H1 (cell line): Measurements from ENCODE around the gene USP16. TPM values are rescaled to one million over a fixed set of nuclear protein-coding genes. Genes with fewer than 3 reads are reported as not detected.

Experiments
- CTCF ChIA-PET: fragments of 300-600 bp; sonication (Branson Sonifier 250); formaldehyde crosslinking; loops from one replicate; lab custom pipeline; 2021; ENCODE audit not compliant: partially characterized antibody; lab: Charles Lee
- POLR2A ChIA-PET: fragments of 300-600 bp; sonication (Branson Sonifier 250); formaldehyde crosslinking; loops from one replicate; lab custom pipeline; 2021; ENCODE audit warnings: inconsistent platforms; ENCODE audit not compliant: partially characterized antibody; lab: Charles Lee
- DNase-seq, 2 experiments: peaks; one replicate each; pipeline versions ENCODE4 v3.0.0 to v3.0.0-alpha.2; 2010 to 2022; ENCODE audit warnings: low spot score in 2 of 2, low read depth in 1 of 2, mixed read lengths in 1 of 2
- FAIRE-seq: peaks from 2 replicates; lab custom pipeline; 2011; peaks lifted over from hg19 to GRCh38; lab: Jason Lieb, UNC
- H2AFZ ChIP-seq: 2 replicates; pipeline ENCODE4 v1.8.1; 2012; ENCODE audit warnings: low read length, inconsistent platforms
- H2AK5ac ChIP-seq: 2 replicates; pipeline ENCODE4 v1.6.1; 2013; ENCODE audit warnings: low read depth, low read length
- H2BK120ac ChIP-seq: replicated peaks from 2 replicates; pipeline ENCODE3; 2013; ENCODE audit warnings: low read depth, low read length, inconsistent platforms
- H2BK12ac ChIP-seq: 2 replicates; pipeline ENCODE4 v1.6.1; 2013; ENCODE audit warnings: low read depth, low read length
- H2BK15ac ChIP-seq: 2 replicates; pipeline ENCODE4 v1.6.1; 2013; ENCODE audit warnings: low read length
- H2BK20ac ChIP-seq: 2 replicates; pipeline ENCODE4 v1.6.1; 2013; ENCODE audit warnings: low read length
- H2BK5ac ChIP-seq: 2 replicates; pipeline ENCODE4 v1.6.1; 2013; ENCODE audit warnings: low read depth, low read length
- H3K14ac ChIP-seq: 2 replicates; pipeline ENCODE4 v1.6.1; 2013; ENCODE audit warnings: inconsistent platforms; ENCODE audit not compliant: insufficient read length
- H3K18ac ChIP-seq: 2 replicates; pipeline ENCODE4 v1.6.1; 2013; ENCODE audit warnings: low read length; ENCODE audit errors: extremely low read depth
- H3K23ac ChIP-seq: 2 replicates; pipeline ENCODE4 v1.6.1; 2013; ENCODE audit warnings: inconsistent platforms; ENCODE audit not compliant: insufficient read length
- H3K23me2 ChIP-seq: 2 replicates; pipeline ENCODE4 v1.6.1; 2013; ENCODE audit warnings: low read depth, low read length
- H3K27ac ChIP-seq: 2 replicates; pipeline ENCODE4 v1.6.1; 2011; ENCODE audit warnings: low read depth, low read length, inconsistent platforms
- H3K27me3 ChIP-seq, 4 experiments: replicated peaks in 1 of 4; 1 replicate in 1 of 4; 2 replicates in 3 of 4; pipeline versions ENCODE4 v1.6.1 to v1.8.1; 2011 to 2013; ENCODE audit warnings: low read length in 3 of 4, mild to moderate bottlenecking in 3 of 4, inconsistent platforms in 2 of 4, mixed read lengths in 2 of 4, moderate library complexity in 1 of 4; ENCODE audit not compliant: control insufficient read depth in 3 of 4, insufficient read depth in 3 of 4; ENCODE audit errors: extremely low read depth in 1 of 4
- H3K36me3 ChIP-seq, 4 experiments: 2 replicates each; pipeline versions ENCODE4 v1.6.1 to v1.8.1; 2011 to 2013; ENCODE audit warnings: mild to moderate bottlenecking in 4 of 4, low read length in 3 of 4, moderate library complexity in 2 of 4, control low read depth in 1 of 4, inconsistent platforms in 1 of 4; ENCODE audit not compliant: insufficient read depth in 4 of 4, control insufficient read depth in 2 of 4
- H3K4ac ChIP-seq: replicated peaks from 2 replicates; pipeline ENCODE3; 2013; ENCODE audit warnings: low read length, low read depth, mixed read lengths, inconsistent platforms; ENCODE audit not compliant: insufficient read length
- H3K4me1 ChIP-seq, 4 experiments: replicated peaks in 1 of 4; 1 replicate in 1 of 4; 2 replicates in 3 of 4; pipeline versions ENCODE4 v1.6.1 to v1.8.1; 2011 to 2013; ENCODE audit warnings: low read length in 3 of 4, inconsistent platforms in 2 of 4, mixed read lengths in 1 of 4; ENCODE audit not compliant: insufficient read depth in 4 of 4, control insufficient read depth in 3 of 4
- H3K4me2 ChIP-seq, 2 experiments: 2 replicates each; pipeline versions ENCODE4 v1.6.1 to v1.8.1; 2011 to 2013; ENCODE audit warnings: low read depth in 2 of 2, low read length in 2 of 2, control low read depth in 1 of 2, inconsistent platforms in 1 of 2, mild to moderate bottlenecking in 1 of 2; ENCODE audit not compliant: insufficient read depth in 1 of 2
- H3K4me3 ChIP-seq, 4 experiments: fragments of 200-600, 300-600 bp in 1 of 4; sonication (generic), shearing (Covaris generic), sonication (Bioruptor Twin) in 1 of 4; 2 replicates each; pipeline versions ENCODE4 v1.5.1 to v1.8.1; 2011 to 2016; ENCODE audit warnings: low read length in 4 of 4, low read depth in 3 of 4, control low read depth in 2 of 4, inconsistent platforms in 2 of 4, mild to moderate bottlenecking in 2 of 4, mixed read lengths in 1 of 4, moderate library complexity in 1 of 4; ENCODE audit not compliant: insufficient read depth in 2 of 4; ENCODE audit errors: extremely low read depth in 1 of 4
- H3K56ac ChIP-seq: replicated peaks from 2 replicates; pipeline ENCODE3; 2013; ENCODE audit warnings: low read depth, mild to moderate bottlenecking, mixed read lengths, low read length, inconsistent platforms; ENCODE audit not compliant: insufficient read length
- H3K79me1 ChIP-seq: 2 replicates; pipeline ENCODE4 v1.6.1; 2013; ENCODE audit warnings: low read depth, low read length, control low read depth
- H3K79me2 ChIP-seq, 2 experiments: 2 replicates each; pipeline versions ENCODE4 v1.6.1 to v1.8.1; 2012 to 2013; ENCODE audit warnings: low read length in 2 of 2, mild to moderate bottlenecking in 2 of 2, inconsistent platforms in 1 of 2; ENCODE audit not compliant: insufficient read depth in 2 of 2, control insufficient read depth in 1 of 2
- H3K9ac ChIP-seq, 4 experiments: replicated peaks in 1 of 4; 1 replicate in 1 of 4; 2 replicates in 3 of 4; pipeline versions ENCODE4 v1.6.1 to v1.8.1; 2011 to 2013; ENCODE audit warnings: low read depth in 3 of 4, low read length in 3 of 4, control low read depth in 2 of 4, mild to moderate bottlenecking in 2 of 4, moderate library complexity in 2 of 4, inconsistent platforms in 1 of 4; ENCODE audit errors: extremely low read depth in 1 of 4
- H3K9me3 ChIP-seq, 2 experiments: 2 replicates each; pipeline versions ENCODE4 v1.6.1 to v1.8.1; 2012 to 2013; ENCODE audit warnings: mild to moderate bottlenecking in 2 of 2, moderate library complexity in 2 of 2, control low read depth in 1 of 2, inconsistent platforms in 1 of 2, low read depth in 1 of 2, low read length in 1 of 2, mixed read lengths in 1 of 2; ENCODE audit not compliant: insufficient read depth in 2 of 2
- H4K20me1 ChIP-seq, 2 experiments: replicated peaks in 1 of 2; 2 replicates each; pipeline versions ENCODE3 to v1.8.1; 2011 to 2013; ENCODE audit warnings: inconsistent platforms in 2 of 2, low read length in 2 of 2, mild to moderate bottlenecking in 1 of 2; ENCODE audit not compliant: insufficient read depth in 2 of 2, control insufficient read depth in 1 of 2
- H4K5ac ChIP-seq: 2 replicates; pipeline ENCODE4 v1.6.1; 2013; ENCODE audit warnings: low read length, low read depth, mixed read lengths, inconsistent platforms; ENCODE audit not compliant: insufficient read length
- H4K8ac ChIP-seq: 2 replicates; pipeline ENCODE4 v1.8.0; 2013; ENCODE audit warnings: mild to moderate bottlenecking, moderate library complexity, low read length, inconsistent platforms; ENCODE audit not compliant: insufficient read depth; ENCODE audit errors: extremely low read depth
- H4K91ac ChIP-seq: replicated peaks from 2 replicates; pipeline ENCODE3; 2013; ENCODE audit warnings: low read length, mixed read lengths, inconsistent platforms; ENCODE audit not compliant: insufficient read length
- ATF2 ChIP-seq: IDR thresholded peaks from 2 replicates; pipeline ENCODE4 v1.6.1; 2012; ENCODE audit warnings: low read length, inconsistent platforms
- CEBPB ChIP-seq: IDR thresholded peaks from 2 replicates; pipeline ENCODE4 v1.6.1; 2012; ENCODE audit warnings: low read depth, low read length
- CHD2 ChIP-seq: IDR thresholded peaks from 2 replicates; pipeline ENCODE4 v1.6.1; 2012; ENCODE audit warnings: low read length, improper control_type of control experiment
- KDM4A ChIP-seq: IDR thresholded peaks from one replicate; pipeline ENCODE4 v1.7.1; 2012; ENCODE audit warnings: low read depth, mild to moderate bottlenecking, moderate library complexity, low read length, inconsistent platforms; ENCODE audit not compliant: severe bottlenecking
- KDM5A ChIP-seq: fragments of 200-600 bp; IDR thresholded peaks from 2 replicates; pipeline ENCODE4 v1.7.1; 2012; ENCODE audit warnings: mild to moderate bottlenecking, low read length, inconsistent platforms, mixed read lengths
- TAF1 ChIP-seq: IDR thresholded peaks from 2 replicates; pipeline ENCODE4 v1.6.1; 2011; ENCODE audit warnings: mild to moderate bottlenecking, low read depth, low read length
- TAF7 ChIP-seq: optimal IDR thresholded peaks from 2 replicates; pipeline ENCODE3; 2011; ENCODE audit warnings: low read depth, mild to moderate bottlenecking, inconsistent platforms, low read length, moderate library complexity, borderline replicate concordance
- YY1 ChIP-seq: IDR thresholded peaks from 2 replicates; pipeline ENCODE4 v1.6.1; 2011; ENCODE audit warnings: low read depth, mild to moderate bottlenecking, low read length
- WGBS, 2 experiments: shearing (Covaris generic) in 1 of 2; methylation state at CpG; one replicate each; pipeline versions ENCODE4 v1.1.6 to v1.1.7; 2013 to 2015; ENCODE audit warnings: low lambda C conversion rate in 2 of 2, mixed read lengths in 2 of 2, inconsistent platforms in 1 of 2, low coverage in 1 of 2, missing lambda C conversion rate in 1 of 2; ENCODE audit not compliant: insufficient replicate concordance in 2 of 2, insufficient coverage in 1 of 2, insufficient read length in 1 of 2; ENCODE audit errors: extremely low coverage in 1 of 2, missing lambda C conversion rate in 1 of 2; 5-methylcytosine and 5-hydroxymethylcytosine counted together
- polyA plus RNA-seq, 7 experiments: library from polyadenylated mRNA; depleted of rRNA in 3 of 7; stranded (reverse) in 5 of 7; unstranded in 2 of 7; fragments of >200 nt in 5 of 7; fragments of 200-250 nt in 2 of 7; gene quantifications; 1 replicate in 5 of 7; 2 replicates in 1 of 7; 4 replicates in 1 of 7; pipeline versions ENCODE4 v1.2.1 to v1.2.3, GENCODE V29; 2011 to 2013; ENCODE audit warnings: missing spikeins in 2 of 7, mixed read lengths in 2 of 7
- total RNA-seq: library from RNA; stranded (reverse); fragmentation: NEBNext Ultra II Directional; extraction: Animal tissue kit (Norgen Biotek cat#: 25700); gene quantifications from 2 replicates; pipeline ENCODE4 v1.2.1, GENCODE V29; 2021

Gene USP16
- total and polyA plus RNA-seq, 2 of the 8 experiments (the other 6 are each of a cell fraction or from before 2014, with no cell fraction given), result 3.4 to 19.1 TPM

GRCh38 chr21:28992526-28993292, 31.8 kb upstream of the USP16 start, which contains the start of gene LTN1:
Gene LTN1 (minus strand): TSS chr21:28992877. CDS start chr21:28992805, 72 bp downstream.
- H2BK20ac ChIP-seq, result no peak within 1 kb of the TSS
- H3K9ac ChIP-seq, result peak within 1 kb of the TSS; percentile 72 to 94 (median 84)
- H4K5ac ChIP-seq, result peak within 1 kb of the TSS; percentile 10
- peaks cover 0 to 4% (median 1%) of the 10 kb centered on the region in 4 experiments; a peak in 3 of 7 replicates for H3K4me1 ChIP-seq
- H3K23me2 ChIP-seq, result peaks cover 7% of the 10 kb centered on the region; the same call in 1 of the 2 replicates
- no peak within 1 kb of the TSS for H3K23ac ChIP-seq
- 3% methylated on average over 43 of the region's 43 CpGs; no CpG with 5 or more reads in 1 of the 2 experiments for WGBS, 2 experiments
- no peak within 1 kb of the TSS for H3K56ac ChIP-seq
- CTCF ChIA-PET, result interaction anchor here (0.6 to 0.9 kb wide), 2 partner anchors 82 to 97 kb away, joined by 3 to 5 read pairs; no protein-coding TSS in a partner anchor
- DNase-seq (peak; percentile 96 to 97), FAIRE-seq (peak; percentile 52)
- no peak within 1 kb of the TSS for H3K18ac ChIP-seq
- peaks cover 0 to 39% of the 10 kb centered on the region in 2 experiments; a peak in 3 of 4 replicates for H3K79me2 ChIP-seq
- POLR2A ChIA-PET, result interaction anchor here (0.7 to 3.2 kb wide), 6 partner anchors 8 to 80 kb away, joined by 4 to 28 read pairs (median 7); partner anchors contain the start of gene USP16
- peak within 1 kb of the TSS; percentile 43; the same call in 1 of the 2 replicates for H2BK12ac ChIP-seq
- H3K14ac ChIP-seq, result no peak within 1 kb of the TSS
- H2AFZ ChIP-seq, result peak within 1 kb of the TSS; percentile 80
- 0 out of 2 replicates have a peak within 1 kb of the TSS, but pooled peaks have one; percentile 60 for H2AK5ac ChIP-seq
- H4K20me1 ChIP-seq, result no peaks in the 10 kb centered on the region
- no peaks in the 10 kb centered on the region for H3K27me3 ChIP-seq
- H2BK15ac ChIP-seq, result no peak within 1 kb of the TSS
- peaks cover 5% of the 10 kb centered on the region for H3K79me1 ChIP-seq
- no peaks in the 10 kb centered on the region for H3K9me3 ChIP-seq
- H4K8ac ChIP-seq, result peak within 1 kb of the TSS; percentile 98
- no peak within 1 kb of the TSS for H3K4ac ChIP-seq
- no peak within 1 kb of the TSS for H4K91ac ChIP-seq
- peak within 1 kb of the TSS; percentile 86 to 98 (median 94) for H3K4me3 ChIP-seq
- peak within 1 kb of the TSS; percentile 80 for H2BK5ac ChIP-seq
- H3K4me2 ChIP-seq, result peak within 1 kb of the TSS; percentile 84 to 87
- no peaks in the 10 kb centered on the region for H3K36me3 ChIP-seq
- H2BK120ac ChIP-seq, result no peak within 1 kb of the TSS
- peak within 1 kb of the TSS; percentile 81 for H3K27ac ChIP-seq
- TF ChIP-seq TAF7 (peak; percentile 41), KDM4A (peak; percentile 78), KDM5A (peak; percentile 66), TAF1 (peak; percentile 93), ATF2 (peak; percentile 99), CEBPB (peak; percentile 65; the same call in 1 of the 2 replicates), CHD2 (peak; percentile 77), YY1 (no peak; the same call in 1 of the 2 replicates)
